C4-2B (cell line): ENCODE measurements around the gene ORM2.

Experiments used
- ZFX ChIP-seq: fragments of 450-650 bp; IDR thresholded peaks from 2 replicates; pipeline ENCODE4 v1.6.1; 2017
- TF ChIP-seq, protein P1 (sequence below): fragments of 450-650 bp; conservative IDR thresholded peaks from 2 replicates; pipeline ENCODE4 v1.5.1; 2017; ENCODE audit warnings: mild to moderate bottlenecking

DNA sequence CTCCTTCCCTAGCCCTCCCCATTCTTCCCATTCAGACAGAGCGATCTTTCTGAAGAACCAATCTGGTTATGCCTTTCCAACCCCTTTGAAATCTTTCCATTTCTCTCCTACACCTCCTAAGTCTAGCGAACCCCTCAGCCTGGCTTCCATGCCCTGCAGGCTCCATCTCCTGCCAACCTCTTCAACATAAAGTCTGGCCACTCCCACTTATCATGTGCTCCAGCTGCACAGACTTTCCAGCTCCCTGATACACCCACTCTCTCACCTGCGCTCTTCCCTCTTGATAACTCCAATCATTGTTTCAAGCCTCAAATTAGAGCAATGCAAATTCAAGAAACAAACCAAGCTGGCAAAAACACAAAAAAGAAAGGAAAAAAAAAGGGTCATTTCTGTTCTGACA is 10.5 kb upstream of the ORM2 start:
- TF ChIP-seq, protein P1, sequence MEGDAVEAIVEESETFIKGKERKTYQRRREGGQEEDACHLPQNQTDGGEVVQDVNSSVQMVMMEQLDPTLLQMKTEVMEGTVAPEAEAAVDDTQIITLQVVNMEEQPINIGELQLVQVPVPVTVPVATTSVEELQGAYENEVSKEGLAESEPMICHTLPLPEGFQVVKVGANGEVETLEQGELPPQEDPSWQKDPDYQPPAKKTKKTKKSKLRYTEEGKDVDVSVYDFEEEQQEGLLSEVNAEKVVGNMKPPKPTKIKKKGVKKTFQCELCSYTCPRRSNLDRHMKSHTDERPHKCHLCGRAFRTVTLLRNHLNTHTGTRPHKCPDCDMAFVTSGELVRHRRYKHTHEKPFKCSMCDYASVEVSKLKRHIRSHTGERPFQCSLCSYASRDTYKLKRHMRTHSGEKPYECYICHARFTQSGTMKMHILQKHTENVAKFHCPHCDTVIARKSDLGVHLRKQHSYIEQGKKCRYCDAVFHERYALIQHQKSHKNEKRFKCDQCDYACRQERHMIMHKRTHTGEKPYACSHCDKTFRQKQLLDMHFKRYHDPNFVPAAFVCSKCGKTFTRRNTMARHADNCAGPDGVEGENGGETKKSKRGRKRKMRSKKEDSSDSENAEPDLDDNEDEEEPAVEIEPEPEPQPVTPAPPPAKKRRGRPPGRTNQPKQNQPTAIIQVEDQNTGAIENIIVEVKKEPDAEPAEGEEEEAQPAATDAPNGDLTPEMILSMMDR, result no peak
- TF ChIP-seq ZFX, result no peak
